Brain microvascular endothelial cell (primary cell): ENCODE data around the gene GANAB.
"Not testable (repeated sequence)": the region's sequence is repeated elsewhere in the genome, so short reads cannot be mapped to it uniquely, and the experiment has no call there.

ENCODE experiments used
- DNase-seq: peaks from one replicate; pipeline ENCODE4 v3.0.0-alpha.2; 2020
- H3K27ac ChIP-seq: fragments of 250-450 bp; sonication (Bioruptor Pico); 2 replicates; pipeline ENCODE4 v1.5.1; 2020; ENCODE audit warnings: mild to moderate bottlenecking, moderate library complexity
- H3K27me3 ChIP-seq: fragments of 250-450 bp; sonication (Bioruptor Pico); replicated peaks from 2 replicates; pipeline ENCODE4 v1.5.1; 2020; ENCODE audit warnings: mild to moderate bottlenecking
- H3K36me3 ChIP-seq: fragments of 250-450 bp; sonication (Bioruptor Pico); replicated peaks from 2 replicates; pipeline ENCODE4 v1.5.1; 2020; ENCODE audit warnings: mild to moderate bottlenecking
- H3K4me3 ChIP-seq: 2 replicates; pipeline ENCODE4 v1.5.1; 2011; ENCODE audit warnings: low read depth, mild to moderate bottlenecking, control low read depth, low read length, moderate library complexity
- in situ Hi-C: cut with HindIII; loops from 2 replicates; pipeline ENCODE4 v1.10.0; 2017; ENCODE audit warnings: low sequenced_read_pairs, low pct_ligation_motif_present
- TF ChIP-seq, protein P1 (sequence below): IDR thresholded peaks from 2 replicates; pipeline ENCODE4 v1.5.1; 2011; ENCODE audit warnings: low read depth, mild to moderate bottlenecking, moderate library complexity, low read length, control low read depth, inconsistent platforms; ENCODE audit errors: missing control alignments

Gene GANAB

DNA sequence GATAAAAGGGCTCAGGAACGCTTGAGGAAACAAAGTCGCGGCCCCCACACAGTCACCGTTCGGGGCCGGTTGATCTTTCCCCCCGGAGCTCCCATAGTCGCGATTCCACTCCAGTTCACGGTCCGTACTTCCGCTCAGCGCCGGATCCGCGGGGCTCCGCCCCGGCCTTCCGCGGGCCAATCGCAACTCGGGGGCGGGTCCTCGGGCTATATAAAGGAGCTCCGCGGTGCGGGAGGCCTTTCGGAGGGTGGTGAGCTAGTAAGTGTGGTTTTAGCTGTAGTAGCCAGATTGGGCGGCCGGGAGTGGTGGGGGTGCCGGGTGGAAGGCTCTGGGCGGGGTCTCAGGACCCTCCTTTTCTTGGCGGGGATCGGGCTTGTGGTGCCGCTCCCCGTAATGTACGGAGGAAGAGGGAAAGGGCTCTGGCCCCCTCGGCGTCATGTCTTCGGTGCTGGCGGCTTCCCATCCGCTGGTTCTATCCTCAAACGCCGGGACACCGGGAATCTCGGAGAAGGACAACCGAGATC is 18.7 kb upstream of the GANAB start, which contains the start of the genes C11orf98 and CSKMT:
C11orf98 (minus strand) TSS at position 136 of the 524 bp plus-strand sequence; CDS start at position 95, 41 bp downstream.
CSKMT (plus strand) TSS at position 238 of the 524 bp plus-strand sequence. CDS start 568 bp downstream, outside the sequence.
- DNase-seq: peak; percentile 92
- Histone ChIP-seq H3K27ac (peak within 1 kb of the TSS; percentile 69), H3K27me3 (no peaks in the 10 kb centered on the region), H3K4me3 (peak within 1 kb of the TSS; percentile 92), H3K36me3 (peaks cover 21% of the 10 kb centered on the region)
- in situ Hi-C loops: no loop called here
- TF ChIP-seq, protein P1, sequence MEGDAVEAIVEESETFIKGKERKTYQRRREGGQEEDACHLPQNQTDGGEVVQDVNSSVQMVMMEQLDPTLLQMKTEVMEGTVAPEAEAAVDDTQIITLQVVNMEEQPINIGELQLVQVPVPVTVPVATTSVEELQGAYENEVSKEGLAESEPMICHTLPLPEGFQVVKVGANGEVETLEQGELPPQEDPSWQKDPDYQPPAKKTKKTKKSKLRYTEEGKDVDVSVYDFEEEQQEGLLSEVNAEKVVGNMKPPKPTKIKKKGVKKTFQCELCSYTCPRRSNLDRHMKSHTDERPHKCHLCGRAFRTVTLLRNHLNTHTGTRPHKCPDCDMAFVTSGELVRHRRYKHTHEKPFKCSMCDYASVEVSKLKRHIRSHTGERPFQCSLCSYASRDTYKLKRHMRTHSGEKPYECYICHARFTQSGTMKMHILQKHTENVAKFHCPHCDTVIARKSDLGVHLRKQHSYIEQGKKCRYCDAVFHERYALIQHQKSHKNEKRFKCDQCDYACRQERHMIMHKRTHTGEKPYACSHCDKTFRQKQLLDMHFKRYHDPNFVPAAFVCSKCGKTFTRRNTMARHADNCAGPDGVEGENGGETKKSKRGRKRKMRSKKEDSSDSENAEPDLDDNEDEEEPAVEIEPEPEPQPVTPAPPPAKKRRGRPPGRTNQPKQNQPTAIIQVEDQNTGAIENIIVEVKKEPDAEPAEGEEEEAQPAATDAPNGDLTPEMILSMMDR: no peak

DNA sequence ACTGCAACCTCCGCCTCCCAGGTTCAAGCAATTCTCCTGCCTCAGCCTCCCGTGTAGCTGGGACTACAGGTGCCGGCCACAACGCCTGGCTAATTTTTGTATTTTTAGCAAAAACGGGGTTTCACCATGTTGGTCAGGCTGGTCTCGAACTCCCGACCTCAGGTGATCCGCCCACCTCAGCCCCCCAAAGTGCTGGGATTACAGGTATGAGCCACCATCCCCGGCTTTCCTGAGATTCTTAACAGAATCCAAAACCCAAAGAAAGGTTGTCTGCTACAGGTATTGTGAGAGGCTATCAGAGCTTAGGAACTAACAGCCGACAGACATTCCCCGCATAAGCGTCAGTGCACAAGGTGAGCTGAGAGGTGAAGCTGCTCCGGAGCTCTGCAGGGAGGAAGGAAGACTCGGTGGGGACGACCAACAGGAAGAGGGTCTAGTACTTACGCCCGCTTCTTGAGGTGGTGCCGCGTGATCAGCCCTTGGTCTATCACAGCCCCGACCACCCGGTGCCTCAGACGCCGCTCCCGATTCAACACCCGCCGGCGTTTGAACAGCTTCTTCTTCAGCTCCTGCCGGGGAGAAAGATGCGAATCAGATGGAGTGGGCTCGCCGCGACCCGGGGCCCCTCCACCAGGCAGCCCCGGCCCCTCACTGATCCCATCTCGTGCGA is 18.1 kb upstream of the GANAB start:
- no peak for DNase-seq
- peak overlapping the region; percentile 69 for H3K27ac ChIP-seq
- no peaks in the 10 kb centered on the region for H3K27me3 ChIP-seq
- H3K36me3 ChIP-seq: peaks cover 21% of the 10 kb centered on the region
- in situ Hi-C loops: no loop called here
- peak overlapping the region; percentile 92 for H3K4me3 ChIP-seq
- TF ChIP-seq, protein P1: no peak

DNA sequence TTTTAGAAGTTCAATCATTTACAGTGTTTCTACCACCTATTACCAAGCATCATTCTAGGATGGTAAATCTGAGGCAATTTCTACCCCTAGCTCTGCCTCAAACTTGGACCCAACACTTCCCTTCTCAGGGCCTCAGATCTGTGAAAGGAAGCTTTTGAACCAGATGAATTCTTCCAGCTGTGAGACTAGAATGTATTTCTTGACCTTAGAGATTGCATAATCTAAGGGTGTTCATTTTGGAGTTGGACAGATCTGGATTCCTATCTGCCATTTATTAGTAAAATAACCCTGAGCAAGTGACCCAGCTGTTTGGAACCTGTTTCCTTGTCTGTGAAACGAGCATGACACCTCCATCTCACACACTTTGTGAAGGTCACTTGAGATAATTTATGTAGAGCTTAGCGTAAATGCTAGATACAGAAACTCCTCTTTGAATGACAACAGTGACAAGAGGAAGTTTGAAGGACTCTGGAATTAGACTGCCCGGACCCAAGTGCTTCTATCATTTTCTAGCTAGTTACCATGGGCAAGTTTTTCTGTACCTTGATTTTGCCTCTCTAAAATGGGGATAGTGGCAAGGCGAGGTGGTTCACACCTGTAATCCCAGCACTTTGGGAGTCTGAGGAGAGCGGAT is 10.5 kb upstream of the GANAB start:
- TF ChIP-seq, protein P1: no peak
- no peak overlapping the region for H3K4me3 ChIP-seq
- no peak for DNase-seq
- no peaks in the 10 kb centered on the region for H3K27me3 ChIP-seq
- in situ Hi-C loops: no loop called here
- no peaks in the 10 kb centered on the region for H3K36me3 ChIP-seq
- no peak overlapping the region for H3K27ac ChIP-seq

DNA sequence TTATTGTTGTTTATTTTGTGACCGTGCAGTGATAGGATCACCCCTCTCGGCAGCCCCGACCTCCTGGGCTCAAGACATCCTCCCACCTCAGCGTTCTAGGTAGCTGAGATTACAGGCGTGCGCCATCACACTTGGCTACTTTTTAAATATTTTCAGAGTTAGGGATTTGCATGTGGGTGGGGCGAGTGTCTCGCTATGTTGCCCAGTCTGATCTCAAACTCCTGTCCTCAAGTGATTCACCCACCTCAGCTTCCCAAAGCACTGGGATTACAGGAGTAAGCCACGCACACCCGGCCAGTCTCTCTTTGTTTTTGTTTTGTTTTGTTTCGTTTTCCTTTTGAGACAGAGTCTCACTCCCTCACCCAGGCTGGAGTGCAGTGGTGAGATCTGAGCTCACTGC is 7.9 kb upstream of the GANAB start:
- no peak for DNase-seq
- in situ Hi-C loops: no loop called here
- H3K27ac ChIP-seq: no peak overlapping the region
- H3K4me3 ChIP-seq: no peak overlapping the region
- H3K36me3 ChIP-seq: peaks cover 4% of the 10 kb centered on the region
- H3K27me3 ChIP-seq: no peaks in the 10 kb centered on the region
- TF ChIP-seq, protein P1: no peak

DNA sequence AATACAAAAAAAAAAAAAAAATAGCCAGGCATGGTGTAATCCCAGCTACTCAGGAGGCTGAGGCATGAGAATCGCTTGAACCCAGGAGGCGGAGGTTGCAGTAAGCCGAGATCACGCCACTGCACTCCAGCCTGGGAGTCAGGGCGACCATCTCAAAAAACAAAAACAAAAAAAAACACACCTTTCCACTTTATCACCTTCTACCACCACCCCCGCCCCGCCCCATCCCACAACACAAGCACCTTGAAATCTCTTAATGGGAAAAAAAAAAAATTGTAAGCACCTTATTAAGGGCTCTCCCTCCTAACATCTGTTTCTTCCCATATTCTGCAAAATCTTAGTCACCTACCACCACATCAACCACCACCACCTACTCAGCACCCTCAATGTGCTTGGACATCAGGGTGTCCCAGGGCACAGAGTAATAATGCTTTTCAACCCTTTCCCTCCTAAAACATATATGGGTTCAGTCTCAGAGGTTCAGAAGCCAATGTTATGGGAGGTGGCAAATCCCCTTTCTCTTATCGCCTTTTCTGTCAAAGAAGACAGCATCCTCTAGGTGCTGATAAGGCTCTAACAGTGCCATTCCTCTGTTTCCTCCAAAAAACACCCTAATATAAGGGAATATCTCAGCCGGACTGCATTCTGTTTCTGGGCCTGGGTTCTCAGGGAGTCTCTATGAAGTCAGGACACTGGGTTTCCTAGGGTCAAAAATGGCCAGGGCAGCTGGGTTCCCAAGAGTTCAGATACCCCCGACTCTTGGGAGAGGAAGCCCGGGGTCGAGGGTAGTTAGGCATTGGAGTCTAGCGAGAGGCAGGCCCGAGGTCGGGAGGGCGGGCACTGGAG is 6.0 kb upstream of the GANAB start:
- TF ChIP-seq, protein P1: no peak
- peak overlapping the region; percentile 61 for H3K27ac ChIP-seq
- in situ Hi-C loops: no loop called here
- H3K4me3 ChIP-seq: peak overlapping the region; percentile 79
- H3K27me3 ChIP-seq: no peaks in the 10 kb centered on the region
- DNase-seq: no peak
- peaks cover 18% of the 10 kb centered on the region for H3K36me3 ChIP-seq

DNA sequence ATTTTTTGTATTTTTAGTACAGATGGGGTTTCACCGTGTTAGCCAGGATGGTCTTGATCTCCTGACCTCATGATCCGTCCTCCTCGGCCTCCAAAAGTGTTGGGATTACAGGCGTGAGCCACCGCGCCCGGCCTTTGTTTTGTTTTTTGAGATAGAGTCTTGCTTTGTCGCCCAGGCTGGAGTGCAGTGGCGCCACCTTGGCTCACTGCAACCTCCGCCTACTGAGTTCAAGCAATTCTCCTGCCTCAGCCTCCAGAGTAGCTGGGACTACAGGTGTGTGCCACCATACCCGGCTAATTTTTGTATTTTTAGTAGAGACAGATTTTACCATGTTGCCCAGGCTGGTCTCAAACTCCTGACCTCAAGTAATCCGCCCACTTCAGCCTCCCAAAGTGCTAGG is 3.9 kb upstream of the GANAB start:
- DNase-seq, in situ Hi-C loops: not testable (repeated sequence)

More for the DNA sequence above, 3.9 kb upstream of the GANAB start:
- not testable (repeated sequence) for H3K4me3 ChIP-seq, H3K27ac ChIP-seq, H3K27me3 ChIP-seq
- peaks cover 18% of the 10 kb centered on the region for H3K36me3 ChIP-seq
